Left lung (tissue), 10 donors: Measurements from ENCODE around the gene SLC34A3. TPM values are rescaled to one million over a fixed set of nuclear protein-coding genes. Genes with fewer than 3 reads are reported as not detected.
"Not testable (repeated sequence)": the region's sequence is repeated elsewhere in the genome, so short reads cannot be mapped to it uniquely, and the experiment has no call there.

Experiments
- ATAC-seq: fragments of 200-7000 bp; cut with Tn5 transposase; one replicate; pipeline ENCODE4 v1.9.1; 2020; ENCODE audit warnings: moderate library complexity
- DNase-seq, 4 donors: peaks; one replicate each; pipeline ENCODE4 v3.0.0-alpha.2; 2013 to 2020
- H3K27ac ChIP-seq, 2 donors: fragments of 200-600 bp; sonication (generic) in 1 of 2; one replicate each; pipeline versions ENCODE4 v1.5.0 to v1.8.0; 2020 to 2021
- H3K27me3 ChIP-seq, 2 donors: fragments of 200-600 bp; sonication (generic) in 1 of 2; one replicate each; pipeline versions ENCODE4 v1.5.0 to v1.8.0; 2020 to 2021
- H3K36me3 ChIP-seq, 2 donors: fragments of 200-600 bp; sonication (generic) in 1 of 2; one replicate each; pipeline versions ENCODE4 v1.5.0 to v1.8.0; 2020 to 2021
- H3K4me1 ChIP-seq, 2 donors: fragments of 200-600 bp; one replicate each; pipeline ENCODE4 v1.8.0; 2021
- H3K4me3 ChIP-seq, 2 donors: fragments of 200-600 bp; sonication (generic) in 1 of 2; one replicate each; pipeline versions ENCODE4 v1.5.0 to v1.8.0; 2020 to 2021; ENCODE audit warnings: mild to moderate bottlenecking in 1 of 2
- H3K9me3 ChIP-seq, 2 donors: fragments of 200-600 bp; sonication (generic) in 1 of 2; one replicate each; pipeline versions ENCODE4 v1.5.0 to v1.8.0; 2020 to 2021
- intact Hi-C, 2 donors: fragments of 100-400 bp; cut with DNase I; formaldehyde crosslinking; loops; one replicate each; pipeline versions ENCODE4 v1.11.2 to v1.14.2; 2022
- polyA plus RNA-seq, 6 donors: library from polyadenylated mRNA; unstranded; fragments of 120-200 nt; gene quantifications; one replicate each; pipeline ENCODE4 v1.2.1, GENCODE V29; 2013; ENCODE audit not compliant: insufficient read length in 6 of 6
- total RNA-seq, 2 donors: library from RNA; stranded (reverse); fragmentation: NEBNext Ultra II Directional; extraction: Animal tissue kit (Norgen Biotek cat#: 25700); gene quantifications; one replicate each; pipeline ENCODE4 v1.2.1, GENCODE V29; 2021
- TF ChIP-seq, protein P1 (sequence below), 2 donors: fragments of 200-600 bp; sonication (generic) in 1 of 2; IDR thresholded peaks; one replicate each; pipeline versions ENCODE4 v1.5.0 to v1.8.0; 2021; ENCODE audit warnings: antibody characterized with exemption in 2 of 2
- donor health status: DM: no; HTN: yes; CAD: no.
- donor health status: DM: no; HTN: no; CAD: no.

SLC34A3 gene
- total and polyA plus RNA-seq, 8 donors: 0.12 to 2.8 (median 1.7) TPM; not detected in 1

- peak; percentile 54 to 95 (median 88) for DNase-seq
- H3K27me3 ChIP-seq: peaks cover 0 to 48% of the 10 kb centered on the region in 2 donors
- no peaks in the 10 kb centered on the region for H3K36me3 ChIP-seq
- intact Hi-C loops: no loop called here
- ATAC-seq: peak; percentile 58
- TF ChIP-seq, protein P1, sequence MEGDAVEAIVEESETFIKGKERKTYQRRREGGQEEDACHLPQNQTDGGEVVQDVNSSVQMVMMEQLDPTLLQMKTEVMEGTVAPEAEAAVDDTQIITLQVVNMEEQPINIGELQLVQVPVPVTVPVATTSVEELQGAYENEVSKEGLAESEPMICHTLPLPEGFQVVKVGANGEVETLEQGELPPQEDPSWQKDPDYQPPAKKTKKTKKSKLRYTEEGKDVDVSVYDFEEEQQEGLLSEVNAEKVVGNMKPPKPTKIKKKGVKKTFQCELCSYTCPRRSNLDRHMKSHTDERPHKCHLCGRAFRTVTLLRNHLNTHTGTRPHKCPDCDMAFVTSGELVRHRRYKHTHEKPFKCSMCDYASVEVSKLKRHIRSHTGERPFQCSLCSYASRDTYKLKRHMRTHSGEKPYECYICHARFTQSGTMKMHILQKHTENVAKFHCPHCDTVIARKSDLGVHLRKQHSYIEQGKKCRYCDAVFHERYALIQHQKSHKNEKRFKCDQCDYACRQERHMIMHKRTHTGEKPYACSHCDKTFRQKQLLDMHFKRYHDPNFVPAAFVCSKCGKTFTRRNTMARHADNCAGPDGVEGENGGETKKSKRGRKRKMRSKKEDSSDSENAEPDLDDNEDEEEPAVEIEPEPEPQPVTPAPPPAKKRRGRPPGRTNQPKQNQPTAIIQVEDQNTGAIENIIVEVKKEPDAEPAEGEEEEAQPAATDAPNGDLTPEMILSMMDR (IDR thresholded peaks at IDR 0.05): peak; percentile 95 to 100
- no peaks in the 10 kb centered on the region for H3K9me3 ChIP-seq
- H3K27ac ChIP-seq: peak overlapping the region in 1 of 2 donors; percentile 53
- peaks cover 7 to 49% of the 10 kb centered on the region in 2 donors for H3K4me1 ChIP-seq
- H3K4me3 ChIP-seq: peak overlapping the region in 1 of 2 donors; percentile 16
Measured at GRCh38 chr9:137236238-137236935, 5.7 kb downstream of the SLC34A3 start.

DNA sequence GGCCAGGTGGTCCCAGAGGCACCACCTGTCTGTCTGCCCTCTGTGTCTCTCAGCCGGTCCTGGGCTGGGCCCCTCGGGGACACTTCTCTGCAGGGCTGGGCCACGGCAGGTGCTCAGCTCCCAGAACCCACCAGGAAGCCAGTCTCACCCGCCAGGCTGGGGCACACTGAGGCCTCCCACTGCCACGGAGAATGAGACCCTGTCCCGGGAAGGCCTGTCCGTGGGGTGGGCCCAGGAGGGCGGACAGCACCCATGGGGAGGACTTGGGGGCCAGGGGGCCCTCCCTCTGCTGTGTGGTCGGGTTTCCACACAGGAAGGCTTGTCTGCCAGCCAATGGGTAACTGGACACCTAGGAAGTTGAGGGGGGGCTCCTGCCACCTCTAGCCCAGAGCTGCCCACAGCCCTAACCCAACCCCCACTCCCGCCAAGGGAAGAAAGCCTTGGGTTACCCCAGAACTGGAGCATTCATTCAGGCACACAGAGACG is 6.3 kb downstream of the SLC34A3 start:
- peaks cover 8 to 53% of the 10 kb centered on the region in 2 donors for H3K4me1 ChIP-seq
- peak overlapping the region in 1 of 2 donors; percentile 16 for H3K4me3 ChIP-seq
- peaks cover 0 to 42% of the 10 kb centered on the region in 2 donors for H3K27me3 ChIP-seq
- DNase-seq: no peak
- H3K36me3 ChIP-seq: peaks cover 0 to 4% of the 10 kb centered on the region in 2 donors
- H3K9me3 ChIP-seq: no peaks in the 10 kb centered on the region
- peak overlapping the region in 1 of 2 donors; percentile 53 for H3K27ac ChIP-seq
- TF ChIP-seq, protein P1 (IDR thresholded peaks at IDR 0.05): no peak
- ATAC-seq: no peak
- intact Hi-C loops: no loop called here

DNA sequence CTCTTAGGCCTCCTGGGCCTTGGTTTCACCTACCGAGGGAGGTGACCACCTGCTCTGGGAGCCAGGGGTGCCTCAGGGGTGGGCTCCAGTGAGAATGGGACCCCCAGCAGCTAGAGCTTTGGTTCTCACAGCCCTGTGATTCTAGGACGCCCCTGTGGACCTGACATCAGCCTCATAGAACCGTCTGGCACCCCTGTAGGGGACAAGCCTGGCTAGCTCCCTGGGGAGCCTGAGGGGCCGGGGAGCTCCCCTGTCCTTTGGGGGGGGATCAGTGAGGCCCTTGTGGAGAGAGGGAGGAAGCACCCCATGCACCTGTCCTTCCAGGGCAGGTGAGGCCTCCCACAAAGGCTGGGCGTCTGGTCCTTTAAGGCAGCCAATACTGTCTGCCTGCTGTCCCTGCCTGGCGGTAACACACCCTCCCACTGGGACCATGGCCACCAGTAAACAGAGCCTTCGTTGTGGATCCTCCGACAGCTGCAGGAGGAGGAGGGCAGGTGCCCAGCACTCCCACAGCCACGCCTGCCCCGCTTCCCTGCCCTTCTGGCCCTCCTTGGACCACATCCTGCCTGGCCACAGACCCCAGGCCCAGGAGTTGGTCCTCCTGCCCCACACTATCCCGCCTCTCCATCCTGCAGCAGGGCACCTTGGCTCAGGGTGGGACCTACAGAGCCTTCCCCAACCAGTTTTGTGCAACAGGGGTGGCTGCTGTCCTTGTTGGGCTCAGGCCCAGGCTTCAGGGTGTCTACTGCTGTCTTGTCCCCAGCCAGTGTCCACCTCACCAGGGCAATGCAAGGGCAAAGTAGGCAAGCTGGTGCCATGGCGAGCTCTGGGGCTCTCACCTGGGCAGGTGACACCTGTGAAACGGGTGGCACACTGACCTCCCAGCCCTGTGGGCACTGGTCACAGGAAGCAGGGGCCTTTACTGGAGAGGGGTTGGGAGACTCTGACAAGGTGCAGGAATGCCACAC is 7.3 kb downstream of the SLC34A3 start:
- Histone ChIP-seq H3K27ac (no peak overlapping the region), H3K4me3 (no peak overlapping the region), H3K4me1 (peaks cover 17 to 64% of the 10 kb centered on the region in 2 donors), H3K9me3 (no peaks in the 10 kb centered on the region), H3K27me3 (peaks cover 0 to 31% of the 10 kb centered on the region in 2 donors), H3K36me3 (peaks cover 0 to 14% of the 10 kb centered on the region in 2 donors)
- DNase-seq (no peak), ATAC-seq (no peak)
- intact Hi-C loops: no loop called here
- TF ChIP-seq, protein P1 (IDR thresholded peaks at IDR 0.05): no peak

GRCh38 chr9:137239541-137240200 is 9.0 kb downstream of the SLC34A3 start:
- H3K27ac ChIP-seq: peak overlapping the region; percentile 96 to 99
- peaks cover 17 to 77% of the 10 kb centered on the region in 2 donors for H3K4me1 ChIP-seq
- H3K36me3 ChIP-seq: peaks cover 0 to 26% of the 10 kb centered on the region in 2 donors
- ATAC-seq, DNase-seq, H3K9me3 ChIP-seq, intact Hi-C loops: not testable (repeated sequence)
- H3K4me3 ChIP-seq: peak overlapping the region; percentile 55 to 96
- H3K27me3 ChIP-seq: peaks cover 0 to 15% of the 10 kb centered on the region in 2 donors

DNA sequence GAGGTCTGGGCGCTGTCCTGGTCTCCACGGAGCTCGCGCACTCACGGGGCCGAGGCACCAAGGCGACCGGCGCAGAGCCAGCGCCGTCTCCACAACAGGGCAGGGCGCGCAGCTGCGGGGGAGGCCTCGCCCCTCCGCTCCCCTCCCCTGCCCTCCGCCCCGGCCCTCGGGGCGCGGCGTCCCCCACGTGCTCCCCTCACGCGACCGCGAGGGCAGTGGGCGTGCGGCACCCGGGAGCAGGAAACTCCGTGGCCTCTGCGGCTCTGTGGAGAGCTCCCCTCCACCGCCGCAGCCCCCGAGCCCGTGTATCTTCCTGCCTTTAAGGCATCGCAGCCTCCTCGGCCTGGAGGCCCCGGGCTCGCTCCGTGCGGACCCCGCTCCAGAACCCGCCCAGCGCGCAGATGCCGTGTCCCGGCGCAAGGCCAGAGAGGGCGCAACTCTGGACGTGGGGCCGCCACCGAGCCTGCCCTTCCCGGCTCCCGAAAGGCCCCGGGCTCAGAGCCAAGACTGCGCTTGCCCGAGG is 9.7 kb downstream of the SLC34A3 start:
- H3K4me1 ChIP-seq: peaks cover 17 to 77% of the 10 kb centered on the region in 2 donors
- peak overlapping the region; percentile 96 to 99 for H3K27ac ChIP-seq
- peaks cover 0 to 8% of the 10 kb centered on the region in 2 donors for H3K27me3 ChIP-seq
- peaks cover 0 to 26% of the 10 kb centered on the region in 2 donors for H3K36me3 ChIP-seq
- DNase-seq (peak; percentile 84 to 94 (median 88)), ATAC-seq (peak; percentile 67)
- H3K4me3 ChIP-seq: peak overlapping the region; percentile 55 to 96
- TF ChIP-seq, protein P1 (IDR thresholded peaks at IDR 0.05): no peak
- intact Hi-C loops: no loop called here
- H3K9me3 ChIP-seq: no peaks in the 10 kb centered on the region
